ENCODE data around the gene AADACL4. TPM values are rescaled to one million over a fixed set of nuclear protein-coding genes. Genes with fewer than 3 reads are reported as not detected.

Gene AADACL4
- polyA plus RNA-seq = 1 to 10 TPM in 1 of 3 donors, not detected in 2; 1.2 TPM

GRCh38 chr1:12643785-12644184 is at the start of gene AADACL4:
AADACL4 (plus strand) TSS chr1:12644085; CDS start chr1:12644547, 462 bp downstream.
- WGBS, 3 donors = 76 to 89% (median 88%) methylated on average over 7 of the region's 7 CpGs
- no peak within 1 kb of the TSS for H3K27ac ChIP-seq (ENCODE audit: low read depth, low read length)

GRCh38 chr1:12594490-12594889 is 49.4 kb upstream of the AADACL4 start:
- no peak overlapping the region for H3K27ac ChIP-seq (ENCODE audit: low read depth, low read length)
- 83 to 87% (median 87%) methylated on average over 6 of the region's 6 CpGs for WGBS, 3 donors

- H3K27ac ChIP-seq (ENCODE audit: low read depth, low read length) = peak overlapping the region; percentile 6
- WGBS, 3 donors = 12 to 24% (median 12%) methylated on average over 38 to 47 of the region's 47 CpGs
These were observed 48.7 kb upstream of the AADACL4 start for GRCh38 chr1:12594966-12595756.

- H3K27ac ChIP-seq (ENCODE audit: low read depth, low read length) = peak overlapping the region; percentile 6
- 2 to 60% (median 4%) methylated on average over 1 to 18 of the region's 18 CpGs for WGBS, 3 donors
These were observed 48.2 kb upstream of the AADACL4 start for GRCh38 chr1:12595757-12596006.

GRCh38 chr1:12596007-12596821 is 47.7 kb upstream of the AADACL4 start:
- WGBS, 3 donors = 14 to 32% (median 16%) methylated on average over 35 to 39 of the region's 39 CpGs
- peak overlapping the region; percentile 35 for H3K27ac ChIP-seq (ENCODE audit: low read depth, low read length)

GRCh38 chr1:12597792-12598191 is 46.1 kb upstream of the AADACL4 start:
- no peak overlapping the region for H3K27ac ChIP-seq (ENCODE audit: low read depth, low read length)

GRCh38 chr1:12598974-12599373 is 44.9 kb upstream of the AADACL4 start:
- H3K27ac ChIP-seq (ENCODE audit: low read depth, low read length) = no peak overlapping the region
- WGBS, 3 donors = 38 to 62% (median 42%) methylated on average over 6 of the region's 6 CpGs

More at GRCh38 chr1:12597792-12598191, 46.1 kb upstream of the AADACL4 start:
- WGBS, 3 donors = 50 to 66% (median 58%) methylated on average over 10 of the region's 10 CpGs

- no peak overlapping the region for H3K27ac ChIP-seq (ENCODE audit: low read depth, low read length)
- 49 to 82% (median 80%) methylated on average over 5 of the region's 5 CpGs for WGBS, 3 donors
These were observed 44.2 kb upstream of the AADACL4 start for GRCh38 chr1:12599657-12600056.

- WGBS, 3 donors = 21 to 51% (median 35%) methylated on average over 7 of the region's 7 CpGs
- H3K27ac ChIP-seq (ENCODE audit: low read depth, low read length) = no peak overlapping the region
These were observed 43.5 kb upstream of the AADACL4 start for GRCh38 chr1:12600335-12600734.

- peak overlapping the region; percentile 13 for H3K27ac ChIP-seq (ENCODE audit: low read depth, low read length)
- WGBS, 3 donors = 45 to 68% (median 61%) methylated on average over 9 of the region's 9 CpGs
These were observed 42.8 kb upstream of the AADACL4 start for GRCh38 chr1:12600880-12601633.

GRCh38 chr1:12601700-12602658 is 41.9 kb upstream of the AADACL4 start:
- H3K27ac ChIP-seq (ENCODE audit: low read depth, low read length) = no peak overlapping the region
- 56 to 64% (median 58%) methylated on average over 13 of the region's 13 CpGs for WGBS, 3 donors

- H3K27ac ChIP-seq (ENCODE audit: low read depth, low read length) = peak overlapping the region; percentile 11
- WGBS, 3 donors = 70 to 77% (median 73%) methylated on average over 6 of the region's 6 CpGs
These were observed 41.2 kb upstream of the AADACL4 start for GRCh38 chr1:12602659-12603024.

- H3K27ac ChIP-seq (ENCODE audit: low read depth, low read length) = no peak overlapping the region
- 57 to 75% (median 75%) methylated on average over 9 of the region's 9 CpGs for WGBS, 3 donors
These were observed 40.7 kb upstream of the AADACL4 start for GRCh38 chr1:12603224-12603623.

- WGBS, 3 donors = 44 to 60% (median 50%) methylated on average over 16 of the region's 16 CpGs
- H3K27ac ChIP-seq (ENCODE audit: low read depth, low read length) = no peak overlapping the region
These were observed 39.6 kb upstream of the AADACL4 start for GRCh38 chr1:12604114-12604874.

- H3K27ac ChIP-seq (ENCODE audit: low read depth, low read length) = no peak overlapping the region
- WGBS, 3 donors = 77 to 90% (median 79%) methylated on average over 9 of the region's 9 CpGs
These were observed 38.9 kb upstream of the AADACL4 start for GRCh38 chr1:12604986-12605385.

- 75 to 89% (median 77%) methylated on average over 3 of the region's 3 CpGs for WGBS, 3 donors
- no peak overlapping the region for H3K27ac ChIP-seq (ENCODE audit: low read depth, low read length)
These were observed 36.6 kb upstream of the AADACL4 start for GRCh38 chr1:12607263-12607662.

- no peak overlapping the region for H3K27ac ChIP-seq (ENCODE audit: low read depth, low read length)
- 76 to 92% (median 82%) methylated on average over 5 of the region's 5 CpGs for WGBS, 3 donors
These were observed 35.5 kb upstream of the AADACL4 start for GRCh38 chr1:12608311-12608957.
